Measurements from ENCODE around the gene GPC5.
"Not testable (repeated sequence)": the region's sequence is repeated elsewhere in the genome, so short reads cannot be mapped to it uniquely, and the experiment has no call there.

Gene GPC5

GRCh38 chr13:91889641-91890040 is 491.2 kb downstream of the GPC5 start:
- H3K4me3 ChIP-seq (ENCODE audit: low read length), result no peak overlapping the region
- no peak for DNase-seq (ENCODE audit: low read depth, low spot score)

DNA sequence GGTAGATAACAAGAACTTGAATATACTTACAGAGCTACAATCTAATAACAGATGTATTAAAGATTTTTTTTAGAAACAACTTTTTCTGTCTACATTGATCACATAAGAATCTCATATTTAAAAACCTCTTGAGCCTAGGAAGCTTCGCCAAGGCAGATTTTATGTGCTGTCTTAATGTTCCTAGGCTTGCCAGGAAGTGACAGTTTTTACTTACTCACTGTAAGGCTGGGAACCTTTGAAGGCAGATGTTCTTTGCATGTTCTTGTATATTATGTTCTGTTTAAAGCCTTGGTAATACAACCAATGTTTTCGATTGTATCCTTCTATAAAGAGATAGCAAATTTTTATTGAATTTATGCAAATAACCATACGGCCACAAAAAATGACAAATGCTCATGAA is 492.7 kb downstream of the GPC5 start:
- H3K4me3 ChIP-seq (ENCODE audit: low read length), result no peak overlapping the region
- no peak for DNase-seq (ENCODE audit: low read depth, low spot score)

- no peak overlapping the region for H3K4me3 ChIP-seq (ENCODE audit: low read length)
- no peak for DNase-seq (ENCODE audit: low read depth, low spot score)
Measured at GRCh38 chr13:91893040-91893439, 494.6 kb downstream of the GPC5 start.

DNA sequence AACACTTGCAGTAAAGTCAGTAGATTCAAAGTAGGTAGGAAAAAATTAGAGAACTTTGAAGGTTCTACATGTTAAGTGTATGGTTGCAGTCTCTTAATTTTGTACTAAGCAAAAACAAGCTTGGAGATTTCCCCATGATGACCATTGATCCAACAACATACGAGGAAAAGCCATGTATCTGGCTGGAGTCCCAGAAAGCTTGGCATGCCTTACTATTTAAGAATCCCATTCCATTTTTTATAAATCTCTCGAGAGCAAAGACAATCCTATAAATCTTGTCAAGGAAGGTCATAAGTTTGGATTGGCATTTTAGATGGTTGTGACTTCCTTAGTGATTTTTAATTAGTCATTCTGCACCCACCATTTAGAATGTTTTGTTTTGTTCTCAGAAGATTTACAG is 495.9 kb downstream of the GPC5 start:
- no peak for DNase-seq (ENCODE audit: low read depth, low spot score)
- no peak overlapping the region for H3K4me3 ChIP-seq (ENCODE audit: low read length)

- no peak for DNase-seq (ENCODE audit: low read depth, low spot score)
- no peak overlapping the region for H3K4me3 ChIP-seq (ENCODE audit: low read length)
Measured at GRCh38 chr13:91896547-91896946, 498.1 kb downstream of the GPC5 start.

GRCh38 chr13:91898986-91899385 is 500.6 kb downstream of the GPC5 start:
- not testable (repeated sequence) for DNase-seq (ENCODE audit: low read depth, low spot score); H3K4me3 ChIP-seq (ENCODE audit: low read length)

DNA sequence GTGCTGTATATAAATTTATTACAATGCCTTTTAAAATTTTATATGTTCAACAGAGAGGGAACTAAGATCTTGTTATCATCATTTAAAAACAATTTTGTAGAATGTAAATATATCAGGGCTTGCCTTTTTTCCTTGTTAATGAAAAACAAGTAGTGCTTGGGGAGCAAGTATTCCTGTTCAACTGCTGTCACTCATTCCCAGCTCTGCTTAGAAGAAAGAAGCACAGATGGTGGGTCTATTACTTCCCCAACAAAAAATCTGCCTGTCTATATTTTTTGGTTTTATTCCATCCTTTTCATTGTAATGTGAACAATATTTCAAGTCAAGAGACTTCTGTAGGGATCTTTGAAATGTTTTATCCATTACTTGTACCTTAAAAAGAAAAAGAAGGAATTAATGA is 503.9 kb downstream of the GPC5 start:
- H3K4me3 ChIP-seq (ENCODE audit: low read length), result no peak overlapping the region
- no peak for DNase-seq (ENCODE audit: low read depth, low spot score)

DNA sequence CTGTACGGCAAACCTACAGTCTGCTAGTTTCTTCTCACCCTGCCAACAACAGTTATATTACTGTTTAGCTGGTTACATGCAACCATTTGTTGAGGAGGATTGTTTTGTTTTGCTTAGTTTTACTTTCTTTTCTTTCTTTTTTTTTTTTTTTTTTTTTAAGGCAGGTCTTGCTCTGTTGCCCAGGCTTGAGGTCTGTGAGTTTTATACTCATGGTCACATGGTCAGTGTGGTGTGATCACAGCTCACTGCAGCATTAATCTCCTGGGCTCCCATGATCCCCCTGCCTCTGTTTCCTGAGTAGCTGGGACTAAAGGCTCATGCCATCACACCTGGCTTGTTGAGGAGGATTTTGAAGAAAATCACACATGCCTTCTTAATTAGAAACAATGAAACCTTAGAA is 505.6 kb downstream of the GPC5 start:
- DNase-seq (ENCODE audit: low read depth, low spot score), result no peak
- H3K4me3 ChIP-seq (ENCODE audit: low read length), result no peak overlapping the region

GRCh38 chr13:91904597-91904996 is 506.2 kb downstream of the GPC5 start:
- no peak for DNase-seq (ENCODE audit: low read depth, low spot score)
- no peak overlapping the region for H3K4me3 ChIP-seq (ENCODE audit: low read length)

DNA sequence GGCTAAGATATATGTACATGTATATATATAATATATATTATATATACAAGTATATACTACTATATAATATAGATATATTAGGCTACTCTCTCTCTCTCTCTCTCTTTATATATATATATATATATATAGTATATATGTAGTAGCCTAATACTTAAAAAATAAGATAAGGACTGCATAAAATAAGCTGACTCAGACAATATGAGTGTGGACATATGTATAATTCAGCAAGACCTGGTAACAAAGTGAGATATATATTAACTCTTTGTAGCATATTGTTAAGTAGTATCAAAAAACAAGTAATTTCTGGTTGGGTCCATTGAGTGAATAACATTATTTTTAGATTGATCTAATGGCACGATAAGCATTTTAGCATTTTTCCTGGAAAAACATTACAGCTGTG is 509.0 kb downstream of the GPC5 start:
- H3K4me3 ChIP-seq (ENCODE audit: low read length), result no peak overlapping the region
- no peak for DNase-seq (ENCODE audit: low read depth, low spot score)

DNA sequence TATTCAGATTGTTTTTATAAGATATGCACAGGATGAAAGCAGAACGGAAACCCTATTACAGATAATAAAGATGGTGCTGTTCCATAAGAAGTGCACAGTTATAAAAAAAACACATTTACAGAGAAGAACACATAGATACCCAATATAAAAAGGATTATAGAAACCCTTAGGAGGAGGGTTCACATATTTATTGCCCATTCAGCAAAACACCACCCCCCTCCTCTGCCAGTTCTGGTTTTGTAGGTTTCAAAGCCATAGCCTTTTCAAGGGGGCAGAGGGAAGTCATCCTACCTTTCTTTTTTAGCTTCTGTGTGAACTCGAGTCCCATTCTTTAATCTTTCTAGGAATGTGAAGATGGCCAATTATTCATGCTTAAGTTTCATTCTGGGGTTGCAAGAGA is 511.2 kb downstream of the GPC5 start:
- DNase-seq (ENCODE audit: low read depth, low spot score), result no peak
- H3K4me3 ChIP-seq (ENCODE audit: low read length), result no peak overlapping the region

DNA sequence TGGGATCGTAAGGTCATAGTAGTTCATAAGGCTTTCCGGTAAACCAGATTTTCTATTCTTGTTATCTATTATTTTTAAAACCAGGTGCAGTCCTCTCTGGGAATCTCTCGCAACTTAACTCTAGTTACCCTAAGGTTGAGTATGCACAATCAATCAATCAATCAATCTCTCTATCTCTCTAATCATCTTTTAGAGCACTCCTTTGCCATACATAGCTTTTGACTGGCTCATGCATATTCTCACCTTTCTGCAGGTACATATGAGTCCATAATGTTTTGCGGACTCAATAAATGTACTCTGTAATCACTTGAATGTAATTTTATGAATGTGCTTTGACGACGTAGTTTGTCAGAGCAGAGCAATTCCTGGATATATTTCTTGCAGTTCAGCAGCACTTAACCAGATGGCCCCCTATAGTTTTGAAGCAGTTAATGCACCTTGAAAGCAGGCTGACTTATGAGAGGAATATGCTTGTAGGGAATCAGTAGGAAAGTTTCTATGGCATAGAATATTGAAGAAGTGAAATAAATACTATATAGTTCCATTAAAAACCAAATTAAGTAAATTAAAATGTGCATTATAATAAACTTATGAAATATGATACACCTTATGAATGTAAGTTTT is 524.7 kb downstream of the GPC5 start:
- H3K4me3 ChIP-seq (ENCODE audit: low read length), result no peak overlapping the region
- DNase-seq (ENCODE audit: low read depth, low spot score), result peak; percentile 1

GRCh38 chr13:91930687-91931086 is 532.3 kb downstream of the GPC5 start:
- H3K4me3 ChIP-seq (ENCODE audit: low read length), result no peak overlapping the region
- DNase-seq (ENCODE audit: low read depth, low spot score), result no peak

- DNase-seq (ENCODE audit: low read depth, low spot score), result no peak
- H3K4me3 ChIP-seq (ENCODE audit: low read length), result no peak overlapping the region
Measured at GRCh38 chr13:91934354-91934753, 535.9 kb downstream of the GPC5 start.

DNA sequence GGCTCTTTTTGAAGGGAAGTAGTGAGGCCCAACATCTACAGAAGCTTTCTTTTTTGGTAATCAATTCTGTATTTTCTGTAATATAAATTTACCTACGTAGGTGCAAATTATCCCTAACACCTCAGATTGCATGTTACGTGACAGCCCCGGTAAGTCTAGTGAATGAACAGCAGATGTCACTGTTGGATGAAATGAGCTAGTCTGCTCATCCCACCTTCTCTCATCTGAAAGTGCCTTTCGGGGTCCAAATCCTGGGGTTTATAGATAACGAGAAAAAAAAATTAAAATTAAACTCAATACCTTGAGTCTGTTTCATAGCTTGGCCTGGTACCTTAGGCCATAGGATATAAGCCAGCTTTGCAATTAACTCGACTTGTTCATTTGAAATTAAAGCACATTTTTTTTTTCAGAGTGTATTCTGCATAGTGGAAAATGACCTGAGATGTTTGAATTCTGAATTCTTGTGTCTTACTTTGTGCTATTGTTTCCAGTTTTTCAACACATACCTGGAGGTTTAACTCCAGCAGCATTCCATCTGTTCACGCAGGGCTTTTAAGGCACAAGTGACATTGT is 548.2 kb downstream of the GPC5 start:
- H3K4me3 ChIP-seq (ENCODE audit: low read length), result no peak overlapping the region
- peak; percentile 11 for DNase-seq (ENCODE audit: low read depth, low spot score)

GRCh38 chr13:91948736-91949135 is 550.3 kb downstream of the GPC5 start:
- DNase-seq (ENCODE audit: low read depth, low spot score), result no peak
- H3K4me3 ChIP-seq (ENCODE audit: low read length), result no peak overlapping the region

- no peak for DNase-seq (ENCODE audit: low read depth, low spot score)
- no peak overlapping the region for H3K4me3 ChIP-seq (ENCODE audit: low read length)
Measured at GRCh38 chr13:91950803-91951202, 552.4 kb downstream of the GPC5 start.

DNA sequence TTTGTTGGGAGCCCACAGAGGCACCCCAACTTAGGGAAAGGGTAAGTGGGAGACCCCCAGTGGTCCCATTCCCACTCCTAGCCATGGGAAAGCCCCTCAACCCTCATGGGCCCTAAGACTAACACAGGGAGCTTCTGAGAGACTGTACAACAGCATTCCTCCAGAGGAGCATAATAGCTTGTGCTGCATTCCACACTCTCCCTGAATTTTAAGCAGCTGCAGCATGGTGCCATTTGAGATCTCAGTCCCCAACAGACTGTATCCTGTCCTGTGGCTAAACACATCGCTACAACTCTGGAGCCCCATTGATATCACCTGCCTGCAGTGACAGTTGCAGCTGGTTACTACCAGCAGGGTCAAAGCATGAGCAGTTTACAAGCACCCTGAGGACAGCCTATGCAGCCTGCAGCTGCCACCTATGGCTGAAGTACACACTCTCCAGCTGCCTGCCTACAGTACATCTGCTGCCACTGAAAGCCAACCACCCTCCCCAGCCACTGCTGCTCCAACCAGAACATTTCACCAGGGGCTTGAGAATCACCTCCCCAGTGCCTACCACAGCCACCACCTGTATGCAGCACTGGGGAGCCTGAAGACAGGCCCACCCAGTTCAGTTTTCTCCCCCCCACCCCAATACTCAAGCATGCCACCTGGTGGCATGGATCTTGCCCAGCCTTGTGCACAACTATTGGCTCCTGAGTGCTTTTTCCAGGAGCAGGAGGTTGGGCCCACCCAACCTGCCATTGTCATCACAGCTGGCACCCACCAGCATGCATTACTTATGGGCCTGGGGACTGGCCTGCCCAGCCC is 557.3 kb downstream of the GPC5 start:
- H3K4me3 ChIP-seq (ENCODE audit: low read length), result no peak overlapping the region
- no peak for DNase-seq (ENCODE audit: low read depth, low spot score)

DNA sequence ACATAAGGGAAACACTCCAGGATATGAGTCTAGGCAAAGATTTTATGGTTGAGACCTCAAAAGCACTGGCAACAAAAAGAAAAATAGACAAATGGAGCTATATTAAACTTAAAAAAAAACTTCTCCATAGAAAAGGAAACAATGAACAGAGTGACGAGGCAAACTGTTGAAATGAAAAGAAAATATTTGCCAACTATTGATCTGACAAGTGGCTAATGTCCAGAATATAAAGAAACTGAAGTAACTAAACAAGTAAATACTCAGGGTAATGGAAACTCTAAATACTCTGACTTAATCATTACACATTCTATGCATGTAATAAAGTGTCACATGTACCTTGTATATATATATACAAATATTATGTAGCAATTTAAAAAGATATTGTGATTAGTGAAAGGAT is 562.5 kb downstream of the GPC5 start:
- DNase-seq (ENCODE audit: low read depth, low spot score), result no peak
- no peak overlapping the region for H3K4me3 ChIP-seq (ENCODE audit: low read length)

- no peak for DNase-seq (ENCODE audit: low read depth, low spot score)
- H3K4me3 ChIP-seq (ENCODE audit: low read length), result no peak overlapping the region
Measured at GRCh38 chr13:91962946-91963345, 564.5 kb downstream of the GPC5 start.

GRCh38 chr13:91965511-91965910 is 567.1 kb downstream of the GPC5 start:
- no peak for DNase-seq (ENCODE audit: low read depth, low spot score)
- no peak overlapping the region for H3K4me3 ChIP-seq (ENCODE audit: low read length)
